GM23338 (cell line): ENCODE data around the gene YPEL5. TPM values are rescaled to one million over a fixed set of nuclear protein-coding genes. Genes with fewer than 3 reads are reported as not detected.
A peak's percentile ranks its signal among the peaks of the same experiment; 100 is the strongest.

Experiments
- ATAC-seq: fragments of 200-7000 bp; cut with Tn5 transposase; 3 replicates; pipeline ENCODE4 v1.9.1; 2020
- DNase-seq: peaks from one replicate; pipeline ENCODE4 v3.0.0-alpha.2; 2015; ENCODE audit warnings: low spot score
- H2AFZ ChIP-seq: fragments of 200-600 bp; sonication (generic); 2 replicates; pipeline ENCODE4 v1.8.0; 2016; ENCODE audit warnings: antibody characterized with exemption, mild to moderate bottlenecking, moderate library complexity
- H3F3A ChIP-seq: fragments of 200-600 bp; sonication (generic); replicated peaks from 2 replicates; pipeline ENCODE4 v1.8.0; 2017; ENCODE audit warnings: antibody characterized with exemption, mixed run types, low read depth
- H3K27ac ChIP-seq: fragments of 200-600 bp; sonication (generic); 2 replicates; pipeline ENCODE4 v1.6.1; 2016; ENCODE audit warnings: low read depth
- H3K27me3 ChIP-seq: fragments of 200-600 bp; sonication (generic); 2 replicates; pipeline ENCODE4 v1.8.0; 2016; ENCODE audit warnings: mild to moderate bottlenecking, mixed run types, moderate library complexity; ENCODE audit not compliant: insufficient read depth
- H3K36me3 ChIP-seq: fragments of 200-600 bp; sonication (generic); 2 replicates; pipeline ENCODE4 v1.8.0; 2016; ENCODE audit warnings: mild to moderate bottlenecking; ENCODE audit not compliant: insufficient read depth
- H3K4me1 ChIP-seq: fragments of 200-600 bp; sonication (generic); 2 replicates; pipeline ENCODE4 v1.8.0; 2016; ENCODE audit warnings: mild to moderate bottlenecking, moderate library complexity; ENCODE audit not compliant: insufficient read depth
- H3K4me2 ChIP-seq: fragments of 200-600 bp; sonication (generic); 2 replicates; pipeline ENCODE4 v1.7.1; 2017; ENCODE audit warnings: mixed run types
- H3K4me3 ChIP-seq: fragments of 200-600 bp; sonication (generic); 2 replicates; pipeline ENCODE4 v1.6.1; 2016; ENCODE audit warnings: mixed run types
- H3K79me2 ChIP-seq: fragments of 200-600 bp; sonication (generic); replicated peaks from 2 replicates; pipeline ENCODE4 v1.8.0; 2017; ENCODE audit warnings: mild to moderate bottlenecking; ENCODE audit not compliant: insufficient read depth
- H3K9me2 ChIP-seq: fragments of 200-600 bp; sonication (generic); 2 replicates; pipeline ENCODE4 v1.8.0; 2017; ENCODE audit not compliant: insufficient read depth
- H4K20me1 ChIP-seq: fragments of 200-600 bp; sonication (generic); replicated peaks from 2 replicates; pipeline ENCODE4 v1.8.0; 2017; ENCODE audit warnings: mild to moderate bottlenecking; ENCODE audit not compliant: insufficient read depth
- H3K27ac Mint-ChIP-seq: 2 replicates; pipeline ENCODE4 v1.8.0; 2020; ENCODE audit warnings: inconsistent platforms, mild to moderate bottlenecking, moderate library complexity, mixed read lengths
- H3K27me3 Mint-ChIP-seq: 3 replicates; pipeline ENCODE4 v1.8.0; 2022; ENCODE audit warnings: low read depth, mild to moderate bottlenecking, moderate library complexity, mixed read lengths, inconsistent platforms; ENCODE audit not compliant: insufficient read depth, poor library complexity
- H3K36me3 Mint-ChIP-seq: 3 replicates; pipeline ENCODE4 v1.8.0; 2021; ENCODE audit warnings: low read depth, mild to moderate bottlenecking, inconsistent platforms, moderate library complexity, mixed read lengths
- H3K4me1 Mint-ChIP-seq: 3 replicates; pipeline ENCODE4 v1.8.0; 2020; ENCODE audit warnings: mild to moderate bottlenecking, inconsistent platforms, mixed read lengths
- H3K4me3 Mint-ChIP-seq: 3 replicates; pipeline ENCODE4 v1.8.0; 2021; ENCODE audit warnings: moderate library complexity, mild to moderate bottlenecking, inconsistent platforms, mixed read lengths
- H3K9me3 Mint-ChIP-seq: 3 replicates; pipeline ENCODE4 v1.8.0; 2020; ENCODE audit warnings: moderate library complexity, mild to moderate bottlenecking, inconsistent platforms, mixed read lengths
- CREB1 ChIP-seq: fragments of 250-450 bp; sonication (Bioruptor Pico); IDR thresholded peaks from 2 replicates; pipeline ENCODE4 v1.5.0; 2020; ENCODE audit warnings: low read depth, mild to moderate bottlenecking, moderate library complexity
- EZH2 ChIP-seq: fragments of 200-600 bp; sonication (generic); IDR thresholded peaks from one replicate; pipeline ENCODE4 v1.8.0; 2017; ENCODE audit warnings: antibody characterized with exemption, mild to moderate bottlenecking, low read depth; ENCODE audit not compliant: unreplicated experiment
- EZH2phosphoT487 ChIP-seq: fragments of 200-600 bp; sonication (generic); IDR thresholded peaks from one replicate; pipeline ENCODE4 v1.8.1; 2018; ENCODE audit warnings: antibody characterized with exemption; ENCODE audit not compliant: unreplicated experiment
- JUNB ChIP-seq: IDR thresholded peaks from one replicate; pipeline ENCODE4 v1.6.1; 2016; ENCODE audit warnings: antibody characterized with exemption; ENCODE audit not compliant: unreplicated experiment
- NANOG ChIP-seq: IDR thresholded peaks from 2 replicates; pipeline ENCODE4 v1.6.1; 2016; ENCODE audit warnings: antibody characterized with exemption, borderline replicate concordance
- POLR2AphosphoS5 ChIP-seq: IDR thresholded peaks from 2 replicates; pipeline ENCODE4 v1.6.1; 2016; ENCODE audit warnings: antibody characterized with exemption, low read depth
- STAT1 ChIP-seq: IDR thresholded peaks from one replicate; pipeline ENCODE4 v1.6.1; 2016; ENCODE audit warnings: antibody characterized with exemption; ENCODE audit not compliant: unreplicated experiment
- ZNF114 ChIP-seq: fragments of 250-450 bp; sonication (Bioruptor Pico); IDR thresholded peaks from 2 replicates; pipeline ENCODE4 v1.5.0; 2020; ENCODE audit warnings: mild to moderate bottlenecking, moderate library complexity
- ZNF331 ChIP-seq: fragments of 250-450 bp; sonication (Bioruptor Pico); IDR thresholded peaks from 2 replicates; pipeline ENCODE4 v1.5.0; 2020; ENCODE audit warnings: low read depth, mild to moderate bottlenecking, moderate library complexity
- ZNF462 ChIP-seq: fragments of 250-450 bp; sonication (Bioruptor Pico); IDR thresholded peaks from 2 replicates; pipeline ENCODE4 v1.5.0; 2020; ENCODE audit warnings: mild to moderate bottlenecking, moderate library complexity
- polyA plus RNA-seq: library from polyadenylated mRNA; unstranded; fragments of >200 nt; fragmentation: Nextera tagmentation; extraction: Ambion mirVana; gene quantifications from 2 replicates; pipeline ENCODE4 v1.2.1, GENCODE V29; 2016
- total RNA-seq: library from RNA; depleted of rRNA; stranded (reverse); fragments of >200 nt; shearing (Covaris generic); gene quantifications from 2 replicates; pipeline ENCODE4 v1.2.3, GENCODE V29; 2014
- TF ChIP-seq, protein P1 (sequence below): IDR thresholded peaks from one replicate; pipeline ENCODE4 v1.6.1; 2018; ENCODE audit warnings: antibody characterized with exemption; ENCODE audit not compliant: unreplicated experiment
- TF ChIP-seq, protein P2 (sequence below), 2 experiments: fragments of 200-600 bp in 1 of 2; sonication (generic) in 1 of 2; conservative IDR thresholded peaks; 2 replicates each; pipeline versions ENCODE4 v1.5.1 to v1.6.1; 2016 to 2017; ENCODE audit warnings: antibody characterized with exemption in 2 of 2, low read depth in 2 of 2, mild to moderate bottlenecking in 2 of 2, moderate library complexity in 1 of 2
- TF ChIP-seq, protein P3 (sequence below): IDR thresholded peaks from 2 replicates; pipeline ENCODE4 v1.6.1; 2016; ENCODE audit warnings: antibody characterized with exemption

The YPEL5 gene
- total and polyA plus RNA-seq, 2 experiments from 2014 or later: 24.9 to 31.1 TPM

DNA sequence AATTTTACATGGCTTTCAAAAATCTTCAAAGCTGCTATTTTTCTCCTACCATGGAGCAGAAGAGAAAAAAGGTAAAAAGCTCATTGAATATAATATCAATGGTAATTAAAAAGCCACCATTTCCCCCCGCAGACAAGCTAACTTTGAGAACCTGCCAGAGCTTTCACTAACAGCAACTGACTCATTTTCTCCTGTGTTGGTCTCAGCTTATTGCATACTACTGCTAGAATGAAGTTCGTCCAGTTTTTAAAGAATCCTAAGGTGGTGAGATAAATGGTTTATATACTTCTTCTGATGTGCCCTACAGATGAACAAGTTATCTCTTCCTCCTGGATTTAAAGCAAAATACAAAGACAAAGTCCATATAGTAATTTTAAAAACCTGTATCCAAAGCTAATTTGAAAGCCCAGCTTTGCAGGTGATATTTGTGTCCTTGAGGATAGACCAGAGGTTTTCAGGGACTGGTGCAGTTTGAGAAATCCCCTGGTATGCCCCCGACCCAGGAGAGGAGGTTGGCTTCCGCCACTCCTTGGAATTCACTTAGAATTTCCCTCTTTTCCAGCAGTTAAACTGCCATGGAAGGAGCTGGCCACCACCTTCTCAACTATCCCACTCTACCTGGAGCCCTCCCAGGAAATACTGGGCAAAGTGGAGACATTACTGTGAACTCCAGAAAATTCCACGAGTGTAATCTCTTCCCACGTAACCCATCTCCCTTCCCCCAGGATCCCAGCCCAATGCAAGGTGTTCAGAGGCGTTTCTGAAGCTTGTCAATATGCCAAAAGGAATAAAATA, 17.5 kb downstream of the YPEL5 start:
- no peaks in the 10 kb centered on the region; the same call in 2 of the 3 replicates for H3K9me3 Mint-ChIP-seq
- TF ChIP-seq CREB1 (CRISPR knock-in tag): no peak
- no peak for TF ChIP-seq EZH2phosphoT487
- TF ChIP-seq ZNF331: no peak
- no peak for TF ChIP-seq ZNF114 (CRISPR knock-in tag)
- no peak for TF ChIP-seq STAT1
- TF ChIP-seq EZH2: no peak
- no peak for TF ChIP-seq ZNF462 (CRISPR knock-in tag)
- TF ChIP-seq, protein P1, sequence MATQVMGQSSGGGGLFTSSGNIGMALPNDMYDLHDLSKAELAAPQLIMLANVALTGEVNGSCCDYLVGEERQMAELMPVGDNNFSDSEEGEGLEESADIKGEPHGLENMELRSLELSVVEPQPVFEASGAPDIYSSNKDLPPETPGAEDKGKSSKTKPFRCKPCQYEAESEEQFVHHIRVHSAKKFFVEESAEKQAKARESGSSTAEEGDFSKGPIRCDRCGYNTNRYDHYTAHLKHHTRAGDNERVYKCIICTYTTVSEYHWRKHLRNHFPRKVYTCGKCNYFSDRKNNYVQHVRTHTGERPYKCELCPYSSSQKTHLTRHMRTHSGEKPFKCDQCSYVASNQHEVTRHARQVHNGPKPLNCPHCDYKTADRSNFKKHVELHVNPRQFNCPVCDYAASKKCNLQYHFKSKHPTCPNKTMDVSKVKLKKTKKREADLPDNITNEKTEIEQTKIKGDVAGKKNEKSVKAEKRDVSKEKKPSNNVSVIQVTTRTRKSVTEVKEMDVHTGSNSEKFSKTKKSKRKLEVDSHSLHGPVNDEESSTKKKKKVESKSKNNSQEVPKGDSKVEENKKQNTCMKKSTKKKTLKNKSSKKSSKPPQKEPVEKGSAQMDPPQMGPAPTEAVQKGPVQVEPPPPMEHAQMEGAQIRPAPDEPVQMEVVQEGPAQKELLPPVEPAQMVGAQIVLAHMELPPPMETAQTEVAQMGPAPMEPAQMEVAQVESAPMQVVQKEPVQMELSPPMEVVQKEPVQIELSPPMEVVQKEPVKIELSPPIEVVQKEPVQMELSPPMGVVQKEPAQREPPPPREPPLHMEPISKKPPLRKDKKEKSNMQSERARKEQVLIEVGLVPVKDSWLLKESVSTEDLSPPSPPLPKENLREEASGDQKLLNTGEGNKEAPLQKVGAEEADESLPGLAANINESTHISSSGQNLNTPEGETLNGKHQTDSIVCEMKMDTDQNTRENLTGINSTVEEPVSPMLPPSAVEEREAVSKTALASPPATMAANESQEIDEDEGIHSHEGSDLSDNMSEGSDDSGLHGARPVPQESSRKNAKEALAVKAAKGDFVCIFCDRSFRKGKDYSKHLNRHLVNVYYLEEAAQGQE: no peak
- TF ChIP-seq POLR2AphosphoS5: no peak
- TF ChIP-seq, protein P2, sequence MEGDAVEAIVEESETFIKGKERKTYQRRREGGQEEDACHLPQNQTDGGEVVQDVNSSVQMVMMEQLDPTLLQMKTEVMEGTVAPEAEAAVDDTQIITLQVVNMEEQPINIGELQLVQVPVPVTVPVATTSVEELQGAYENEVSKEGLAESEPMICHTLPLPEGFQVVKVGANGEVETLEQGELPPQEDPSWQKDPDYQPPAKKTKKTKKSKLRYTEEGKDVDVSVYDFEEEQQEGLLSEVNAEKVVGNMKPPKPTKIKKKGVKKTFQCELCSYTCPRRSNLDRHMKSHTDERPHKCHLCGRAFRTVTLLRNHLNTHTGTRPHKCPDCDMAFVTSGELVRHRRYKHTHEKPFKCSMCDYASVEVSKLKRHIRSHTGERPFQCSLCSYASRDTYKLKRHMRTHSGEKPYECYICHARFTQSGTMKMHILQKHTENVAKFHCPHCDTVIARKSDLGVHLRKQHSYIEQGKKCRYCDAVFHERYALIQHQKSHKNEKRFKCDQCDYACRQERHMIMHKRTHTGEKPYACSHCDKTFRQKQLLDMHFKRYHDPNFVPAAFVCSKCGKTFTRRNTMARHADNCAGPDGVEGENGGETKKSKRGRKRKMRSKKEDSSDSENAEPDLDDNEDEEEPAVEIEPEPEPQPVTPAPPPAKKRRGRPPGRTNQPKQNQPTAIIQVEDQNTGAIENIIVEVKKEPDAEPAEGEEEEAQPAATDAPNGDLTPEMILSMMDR (conservative IDR thresholded peaks at IDR 0.05; ENCODE audit: low read depth in 2 of 2): no peak
- TF ChIP-seq, protein P3, sequence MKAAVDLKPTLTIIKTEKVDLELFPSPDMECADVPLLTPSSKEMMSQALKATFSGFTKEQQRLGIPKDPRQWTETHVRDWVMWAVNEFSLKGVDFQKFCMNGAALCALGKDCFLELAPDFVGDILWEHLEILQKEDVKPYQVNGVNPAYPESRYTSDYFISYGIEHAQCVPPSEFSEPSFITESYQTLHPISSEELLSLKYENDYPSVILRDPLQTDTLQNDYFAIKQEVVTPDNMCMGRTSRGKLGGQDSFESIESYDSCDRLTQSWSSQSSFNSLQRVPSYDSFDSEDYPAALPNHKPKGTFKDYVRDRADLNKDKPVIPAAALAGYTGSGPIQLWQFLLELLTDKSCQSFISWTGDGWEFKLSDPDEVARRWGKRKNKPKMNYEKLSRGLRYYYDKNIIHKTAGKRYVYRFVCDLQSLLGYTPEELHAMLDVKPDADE: no peak
- TF ChIP-seq NANOG: no peak
- TF ChIP-seq JUNB: no peak
- Histone ChIP-seq H2AFZ (no peak overlapping the region), H3K79me2 (no peaks in the 10 kb centered on the region), H3K27me3 (no peaks in the 10 kb centered on the region), H3K4me2 (no peak overlapping the region), H4K20me1 (no peaks in the 10 kb centered on the region), H3F3A (no peaks in the 10 kb centered on the region), H3K9me2 (no peaks in the 10 kb centered on the region), H3K36me3 (peaks cover 3% of the 10 kb centered on the region; the same call in 1 of the 2 replicates), H3K27ac (no peak overlapping the region), H3K4me3 (no peak overlapping the region), H3K4me1 (no peaks in the 10 kb centered on the region; the same call in none of the 2 replicates)
- DNase-seq (peak; percentile 32), ATAC-seq (peak; percentile 53)
- H3K27ac Mint-ChIP-seq: 0 out of 2 replicates have a peak overlapping the region, but pooled peaks have one; percentile 44
- peaks cover 9% of the 10 kb centered on the region; the same call in 2 of the 3 replicates for H3K36me3 Mint-ChIP-seq
- H3K27me3 Mint-ChIP-seq: peaks cover 3% of the 10 kb centered on the region
- peaks cover 14% of the 10 kb centered on the region; the same call in 2 of the 3 replicates for H3K4me1 Mint-ChIP-seq
- no peak overlapping the region for H3K4me3 Mint-ChIP-seq
